ENCODE measurements around the gene MPZL2. TPM values are rescaled to one million over a fixed set of nuclear protein-coding genes. Genes with fewer than 3 reads are reported as not detected.
A peak's percentile ranks its signal among the peaks of the same experiment; 100 is the strongest.

The MPZL2 gene
- total and polyA plus RNA-seq, 10 of the 15 experiments (the other 5 are each of a cell fraction or from before 2014, with no cell fraction given), result 0.81 to 4.8 (median 3.1) TPM

GRCh38 chr11:118209033-118209432 is 55.1 kb downstream of the MPZL2 start:
- Histone ChIP-seq H4K20me1 (ENCODE audit: control insufficient read depth, insufficient read depth) (no peaks in the 10 kb centered on the region), H3K9ac (ENCODE audit: control insufficient read depth, insufficient read depth, low read length) (no peak overlapping the region), H3K36me3 (ENCODE audit: control insufficient read depth in 2 of 2, insufficient read depth in 2 of 2, low read length in 1 of 2) (no peaks in the 10 kb centered on the region), H3K27me3 (replicated peaks in 1 of 2; ENCODE audit: control insufficient read depth in 2 of 2, insufficient read depth in 2 of 2, low read length in 1 of 2) (no peaks in the 10 kb centered on the region), H2AFZ (ENCODE audit: control insufficient read depth, low read depth, low read length) (no peak overlapping the region), H3K4me1 (ENCODE audit: control insufficient read depth, insufficient read depth, low read length) (peaks cover 11% of the 10 kb centered on the region), H3K4me2 (ENCODE audit: control insufficient read depth, insufficient read depth) (no peak overlapping the region), H3K79me2 (ENCODE audit: control insufficient read depth, insufficient read depth, low read length) (no peaks in the 10 kb centered on the region), H3K4me3 (no peak overlapping the region), H3K27ac (ENCODE audit: control insufficient read depth, insufficient read depth) (no peak overlapping the region), H3K9me3 (replicated peaks; ENCODE audit: control insufficient read depth, insufficient read depth, low read length) (no peaks in the 10 kb centered on the region; the same call in 2 of the 3 replicates)
- 13% methylated on average over 3 of the region's 3 CpGs for WGBS (ENCODE audit: insufficient coverage, insufficient replicate concordance, low lambda C conversion rate, missing lambda C conversion rate)
- 0 out of 2 replicates have a peak, but pooled peaks have one; percentile 11 for TF ChIP-seq JUNB (IDR thresholded peaks at IDR 0.05)
- TF ChIP-seq RBBP5 (conservative IDR thresholded peaks at IDR 0.05), result no peak
- no peak for TF ChIP-seq NKRF (conservative IDR thresholded peaks at IDR 0.05)
- ChIA-PET RAD21 (ENCODE audit: unreplicated experiment) (interaction anchor here (2.4 kb wide), 1 partner anchor 11 kb away, joined by 11 read pairs; no protein-coding TSS in a partner anchor), CTCF (interaction anchor here (0.7 to 2.4 kb wide), 6 partner anchors 10 to 142 kb away, joined by 3 to 10 read pairs (median 4); partner anchors contain the start of gene MPZL3), SMC1A (ENCODE audit: uncharacterized antibody, unreplicated experiment) (interaction anchor here (1.1 to 2.6 kb wide), 6 partner anchors 9 to 43 kb away, joined by 3 to 12 read pairs (median 5); partner anchors contain the start of genes JAML and MPZL3), POLR2A (interaction anchor here (0.6 to 1.8 kb wide), 3 partner anchors 14 to 30 kb away, joined by 3 to 4 read pairs (median 3); no protein-coding TSS in a partner anchor)
- in situ Hi-C loops (cut with MboI), result no loop called here
- DNase-seq (ENCODE audit: low read depth, low spot score), result no peak
- no peak for FAIRE-seq
- no peak for ATAC-seq
- intact Hi-C loops (cut with micrococcal nuclease; ENCODE audit: unreplicated experiment), result no loop called here
- no TSS peak for BruUV-seq (replicated peaks)

GRCh38 chr11:118207079-118207478 is 57.0 kb downstream of the MPZL2 start:
- no peak for FAIRE-seq
- H3K36me3 ChIP-seq (ENCODE audit: control insufficient read depth in 2 of 2, insufficient read depth in 2 of 2, low read length in 1 of 2), result no peaks in the 10 kb centered on the region; a peak in 1 of 4 replicates
- WGBS (ENCODE audit: insufficient coverage, insufficient replicate concordance, low lambda C conversion rate, missing lambda C conversion rate), result 47% methylated on average over 2 of the region's 2 CpGs
- TF ChIP-seq CEBPB (IDR thresholded peaks at IDR 0.05; ENCODE audit: borderline replicate concordance in 1 of 2, low read depth in 2 of 2, low read length in 2 of 2) (no peak), SUZ12 (IDR thresholded peaks at IDR 0.05; ENCODE audit: unreplicated experiment) (no peak), HCFC1 (IDR thresholded peaks at IDR 0.05; ENCODE audit: low read length) (no peak), NR2C2 (IDR thresholded peaks at IDR 0.05; ENCODE audit: borderline replicate concordance, control insufficient read depth, insufficient read length, low read depth) (no peak), KLF5 (IDR thresholded peaks at IDR 0.05; ENCODE audit: partially characterized antibody) (no peak), TARDBP (IDR thresholded peaks at IDR 0.05; ENCODE audit: borderline replicate concordance) (no peak), POLR2AphosphoS2 (IDR thresholded peaks at IDR 0.05; ENCODE audit: low read depth, low read length) (no peak), LARP7 (IDR thresholded peaks at IDR 0.05) (no peak)
- TF ChIP-seq, protein P1, sequence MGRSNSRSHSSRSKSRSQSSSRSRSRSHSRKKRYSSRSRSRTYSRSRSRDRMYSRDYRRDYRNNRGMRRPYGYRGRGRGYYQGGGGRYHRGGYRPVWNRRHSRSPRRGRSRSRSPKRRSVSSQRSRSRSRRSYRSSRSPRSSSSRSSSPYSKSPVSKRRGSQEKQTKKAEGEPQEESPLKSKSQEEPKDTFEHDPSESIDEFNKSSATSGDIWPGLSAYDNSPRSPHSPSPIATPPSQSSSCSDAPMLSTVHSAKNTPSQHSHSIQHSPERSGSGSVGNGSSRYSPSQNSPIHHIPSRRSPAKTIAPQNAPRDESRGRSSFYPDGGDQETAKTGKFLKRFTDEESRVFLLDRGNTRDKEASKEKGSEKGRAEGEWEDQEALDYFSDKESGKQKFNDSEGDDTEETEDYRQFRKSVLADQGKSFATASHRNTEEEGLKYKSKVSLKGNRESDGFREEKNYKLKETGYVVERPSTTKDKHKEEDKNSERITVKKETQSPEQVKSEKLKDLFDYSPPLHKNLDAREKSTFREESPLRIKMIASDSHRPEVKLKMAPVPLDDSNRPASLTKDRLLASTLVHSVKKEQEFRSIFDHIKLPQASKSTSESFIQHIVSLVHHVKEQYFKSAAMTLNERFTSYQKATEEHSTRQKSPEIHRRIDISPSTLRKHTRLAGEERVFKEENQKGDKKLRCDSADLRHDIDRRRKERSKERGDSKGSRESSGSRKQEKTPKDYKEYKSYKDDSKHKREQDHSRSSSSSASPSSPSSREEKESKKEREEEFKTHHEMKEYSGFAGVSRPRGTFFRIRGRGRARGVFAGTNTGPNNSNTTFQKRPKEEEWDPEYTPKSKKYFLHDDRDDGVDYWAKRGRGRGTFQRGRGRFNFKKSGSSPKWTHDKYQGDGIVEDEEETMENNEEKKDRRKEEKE (IDR thresholded peaks at IDR 0.05), result no peak

More at GRCh38 chr11:118207079-118207478, 57.0 kb downstream of the MPZL2 start:
- Histone ChIP-seq H3K27ac (ENCODE audit: control insufficient read depth, insufficient read depth) (no peak overlapping the region), H3K4me2 (ENCODE audit: control insufficient read depth, insufficient read depth) (no peak overlapping the region), H3K27me3 (replicated peaks in 1 of 2; ENCODE audit: control insufficient read depth in 2 of 2, insufficient read depth in 2 of 2, low read length in 1 of 2) (no peaks in the 10 kb centered on the region), H2AFZ (ENCODE audit: control insufficient read depth, low read depth, low read length) (no peak overlapping the region), H3K4me3 (no peak overlapping the region), H3K9ac (ENCODE audit: control insufficient read depth, insufficient read depth, low read length) (no peak overlapping the region), H3K79me2 (ENCODE audit: control insufficient read depth, insufficient read depth, low read length) (no peaks in the 10 kb centered on the region), H3K9me3 (replicated peaks; ENCODE audit: control insufficient read depth, insufficient read depth, low read length) (no peaks in the 10 kb centered on the region; the same call in 2 of the 3 replicates), H4K20me1 (ENCODE audit: control insufficient read depth, insufficient read depth) (no peaks in the 10 kb centered on the region), H3K4me1 (ENCODE audit: control insufficient read depth, insufficient read depth, low read length) (peaks cover 6% of the 10 kb centered on the region; the same call in 1 of the 2 replicates)
- intact Hi-C loops (cut with micrococcal nuclease; ENCODE audit: unreplicated experiment) (no loop called here), in situ Hi-C loops (cut with MboI) (no loop called here)
- ChIA-PET RAD21 (ENCODE audit: unreplicated experiment) (interaction anchor here (2.1 to 2.4 kb wide), 2 partner anchors 8 to 9 kb away, joined by 8 to 11 read pairs; no protein-coding TSS in a partner anchor), POLR2A (interaction anchor here (0.7 kb wide), 1 partner anchor 8 kb away, joined by 3 read pairs; no protein-coding TSS in a partner anchor), SMC1A (ENCODE audit: uncharacterized antibody, unreplicated experiment) (interaction anchor here (0.8 kb wide), 1 partner anchor 191 kb away, joined by 3 read pairs; no protein-coding TSS in a partner anchor), CTCF (interaction anchor here (1.0 to 1.1 kb wide), 2 partner anchors 8 to 9 kb away, joined by 4 to 5 read pairs; no protein-coding TSS in a partner anchor)
- peak; percentile 31; the same call in 2 of the 3 replicates for ATAC-seq
- no peak for DNase-seq (ENCODE audit: low read depth, low spot score)
- no TSS peak for BruUV-seq (replicated peaks)

Measured in GM12878 (cell line).